Measurements from ENCODE around the gene BDH2. TPM values are rescaled to one million over a fixed set of nuclear protein-coding genes. Genes with fewer than 3 reads are reported as not detected.

Gene BDH2
- total RNA-seq, 3 donors from 2014 or later: 27.1 to 35.1 (median 31.2) TPM

- ATAC-seq: no peak
- H3K36me3 ChIP-seq (ENCODE audit: low read depth): no peaks in the 10 kb centered on the region
- no peak for DNase-seq
- TF ChIP-seq CTCF (IDR thresholded peaks at IDR 0.05): no peak
- no peak overlapping the region for H3K4me3 ChIP-seq
- H3K4me1 ChIP-seq (ENCODE audit: low read depth): no peaks in the 10 kb centered on the region
- intact Hi-C loops (cut with DNase I, micrococcal nuclease): no loop called here
- H3K9me3 ChIP-seq: no peaks in the 10 kb centered on the region
These were observed 26.5 kb upstream of the BDH2 start for GRCh38 chr4:103126126-103126525.

GRCh38 chr4:103123114-103123513 lies 23.5 kb upstream of the BDH2 start:
- DNase-seq: no peak
- Histone ChIP-seq H3K36me3 (ENCODE audit: low read depth) (no peaks in the 10 kb centered on the region), H3K4me1 (ENCODE audit: low read depth) (no peaks in the 10 kb centered on the region), H3K4me3 (no peak overlapping the region), H3K9me3 (no peaks in the 10 kb centered on the region)
- no peak for TF ChIP-seq CTCF (IDR thresholded peaks at IDR 0.05)
- ATAC-seq: no peak
- intact Hi-C loops (cut with DNase I, micrococcal nuclease): no loop called here

- Histone ChIP-seq H3K4me3 (no peak overlapping the region), H3K36me3 (ENCODE audit: low read depth) (no peaks in the 10 kb centered on the region), H3K4me1 (ENCODE audit: low read depth) (no peaks in the 10 kb centered on the region), H3K9me3 (no peaks in the 10 kb centered on the region)
- intact Hi-C loops (cut with DNase I, micrococcal nuclease): no loop called here
- no peak for TF ChIP-seq CTCF (IDR thresholded peaks at IDR 0.05)
- no peak for DNase-seq
- ATAC-seq: no peak
These were observed 18.5 kb upstream of the BDH2 start for GRCh38 chr4:103118166-103118565.

GRCh38 chr4:103111598-103111997 lies 12.0 kb upstream of the BDH2 start:
- TF ChIP-seq CTCF (IDR thresholded peaks at IDR 0.05): no peak
- intact Hi-C loops (cut with DNase I, micrococcal nuclease): no loop called here
- no peaks in the 10 kb centered on the region for H3K9me3 ChIP-seq

GRCh38 chr4:103108542-103108941 lies 8.9 kb upstream of the BDH2 start:
- Histone ChIP-seq H3K9me3 (no peaks in the 10 kb centered on the region), H3K36me3 (ENCODE audit: low read depth) (no peaks in the 10 kb centered on the region), H3K4me3 (no peak overlapping the region), H3K4me1 (ENCODE audit: low read depth) (no peaks in the 10 kb centered on the region)
- intact Hi-C loops (cut with DNase I, micrococcal nuclease): no loop called here
- DNase-seq: no peak
- TF ChIP-seq CTCF (IDR thresholded peaks at IDR 0.05): no peak
- no peak for ATAC-seq

More at GRCh38 chr4:103111598-103111997, 12.0 kb upstream of the BDH2 start:
- H3K36me3 ChIP-seq (ENCODE audit: low read depth): no peaks in the 10 kb centered on the region
- H3K4me1 ChIP-seq (ENCODE audit: low read depth): no peaks in the 10 kb centered on the region
- ATAC-seq (no peak), DNase-seq (no peak)
- no peak overlapping the region for H3K4me3 ChIP-seq

Measured in mucosa of descending colon (tissue), 3 donors.